ENCODE measurements around the gene TMEM247. TPM values are rescaled to one million over a fixed set of nuclear protein-coding genes. Genes with fewer than 3 reads are reported as not detected.

TMEM247 gene
- total and polyA plus RNA-seq, 2 of the 8 experiments (the other 6 are each of a cell fraction or from before 2014, with no cell fraction given), result not detected

DNA sequence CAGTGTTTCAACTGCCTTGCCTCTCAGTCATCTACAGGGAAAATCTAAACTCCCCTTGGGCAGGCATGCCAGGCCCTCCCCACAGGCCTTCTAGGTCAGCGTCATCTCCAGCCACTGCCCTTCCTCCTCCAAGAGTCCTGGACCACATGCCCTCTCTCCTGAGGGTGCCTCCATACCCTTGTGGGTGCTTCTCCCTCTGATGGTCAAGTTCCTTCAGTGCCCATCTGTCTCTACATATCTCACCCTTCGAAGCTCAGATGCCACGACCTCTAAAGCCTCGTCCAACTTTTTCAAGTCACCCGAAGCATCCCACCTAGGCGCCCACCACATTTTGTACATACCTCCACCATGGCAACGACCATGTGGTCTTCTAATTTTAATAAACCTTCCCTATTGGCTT lies 22.6 kb upstream of the TMEM247 start (continued):
- TF ChIP-seq FOSL1 (IDR thresholded peaks at IDR 0.05; ENCODE audit: insufficient read depth, low read depth, low read length) (no peak), ATF3 (IDR thresholded peaks at IDR 0.05; ENCODE audit: insufficient read depth, low read depth, low read length) (no peak), POU5F1 (IDR thresholded peaks at IDR 0.05; ENCODE audit: low read depth, low read length) (no peak), EZH2 (IDR thresholded peaks at IDR 0.05; ENCODE audit: low read depth, low read length, severe bottlenecking) (no peak)

Data from H1 (cell line).